Measurements from ENCODE around the gene HOXA6. TPM values are rescaled to one million over a fixed set of nuclear protein-coding genes. Genes with fewer than 3 reads are reported as not detected.

Gene HOXA6
- total and polyA plus RNA-seq, 2 donors (not counting 1 experiment from before 2014, with no cell fraction given) = 1.2 to 3.6 TPM

GRCh38 chr7:27184337-27185012 lies 36.9 kb upstream of the HOXA6 start:
- H3K79me2 ChIP-seq (ENCODE audit: control insufficient read depth, insufficient read depth, low read length) = no peaks in the 10 kb centered on the region
- H3K4me1 ChIP-seq (ENCODE audit: control insufficient read depth, extremely low read depth, insufficient read depth, low read length) = no peaks in the 10 kb centered on the region
- no peaks in the 10 kb centered on the region for H3K36me3 ChIP-seq (ENCODE audit: control insufficient read depth, insufficient read depth, low read length)
- no peak overlapping the region for H3K9ac ChIP-seq (ENCODE audit: insufficient read depth, low read length)
- H3K27ac ChIP-seq (ENCODE audit: insufficient read depth, low read length) = no peak overlapping the region
- peak overlapping the region; percentile 52 for H3K4me2 ChIP-seq (ENCODE audit: extremely low read depth, insufficient read depth, low read length)
- peak in 1 of 2 donors; percentile 15 for DNase-seq (ENCODE audit: low read depth in 2 of 2)
- no peaks in the 10 kb centered on the region for H3K9me3 ChIP-seq (ENCODE audit: control insufficient read depth, insufficient read depth, low read depth, low read length)
- no peak overlapping the region for H2AFZ ChIP-seq (ENCODE audit: low read length)
- TF ChIP-seq EZH2 (IDR thresholded peaks at IDR 0.05; ENCODE audit: low read length, missing control alignments) = peak; percentile 94
- TF ChIP-seq CTCF (conservative IDR thresholded peaks at IDR 0.05 in 1 of 2, IDR thresholded peaks at IDR 0.05 in 1 of 2; ENCODE audit: low read depth in 1 of 2, low read length in 2 of 2) = no peak
- H3K27me3 ChIP-seq (ENCODE audit: control insufficient read depth, insufficient read depth, low read length) = peaks cover 71% of the 10 kb centered on the region
- peak overlapping the region; percentile 17 to 41 (median 18) for H3K4me3 ChIP-seq (replicated peaks in 1 of 4; ENCODE audit: control extremely low read depth in 1 of 4, insufficient read depth in 1 of 4, low read depth in 3 of 4, low read length in 4 of 4)
- no peaks in the 10 kb centered on the region for H4K20me1 ChIP-seq (ENCODE audit: control insufficient read depth, extremely low read depth, insufficient read depth, low read length)

GRCh38 chr7:27183682-27184336 lies 36.2 kb upstream of the HOXA6 start:
- Histone ChIP-seq H3K36me3 (ENCODE audit: control insufficient read depth, insufficient read depth, low read length) (no peaks in the 10 kb centered on the region), H3K4me2 (ENCODE audit: extremely low read depth, insufficient read depth, low read length) (peak overlapping the region; percentile 52), H3K27ac (ENCODE audit: insufficient read depth, low read length) (no peak overlapping the region), H3K27me3 (ENCODE audit: control insufficient read depth, insufficient read depth, low read length) (peaks cover 70% of the 10 kb centered on the region), H3K9me3 (ENCODE audit: control insufficient read depth, insufficient read depth, low read depth, low read length) (no peaks in the 10 kb centered on the region), H3K4me3 (replicated peaks in 1 of 4; ENCODE audit: control extremely low read depth in 1 of 4, insufficient read depth in 1 of 4, low read depth in 3 of 4, low read length in 4 of 4) (peak overlapping the region; percentile 17 to 41 (median 18)), H3K9ac (ENCODE audit: insufficient read depth, low read length) (no peak overlapping the region), H3K4me1 (ENCODE audit: control insufficient read depth, extremely low read depth, insufficient read depth, low read length) (no peaks in the 10 kb centered on the region), H4K20me1 (ENCODE audit: control insufficient read depth, extremely low read depth, insufficient read depth, low read length) (no peaks in the 10 kb centered on the region), H2AFZ (ENCODE audit: low read length) (no peak overlapping the region), H3K79me2 (ENCODE audit: control insufficient read depth, insufficient read depth, low read length) (no peaks in the 10 kb centered on the region)
- TF ChIP-seq EZH2 (IDR thresholded peaks at IDR 0.05; ENCODE audit: low read length, missing control alignments) (peak; percentile 70), CTCF (conservative IDR thresholded peaks at IDR 0.05 in 1 of 2, IDR thresholded peaks at IDR 0.05 in 1 of 2; ENCODE audit: low read depth in 1 of 2, low read length in 2 of 2) (no peak)
- DNase-seq (ENCODE audit: low read depth in 2 of 2) = no peak

GRCh38 chr7:27182861-27183681 lies 35.5 kb upstream of the HOXA6 start:
- H3K79me2 ChIP-seq (ENCODE audit: control insufficient read depth, insufficient read depth, low read length) = no peaks in the 10 kb centered on the region
- H3K9ac ChIP-seq (ENCODE audit: insufficient read depth, low read length) = no peak overlapping the region
- TF ChIP-seq EZH2 (IDR thresholded peaks at IDR 0.05; ENCODE audit: low read length, missing control alignments) (peak; percentile 68), CTCF (conservative IDR thresholded peaks at IDR 0.05 in 1 of 2, IDR thresholded peaks at IDR 0.05 in 1 of 2; ENCODE audit: low read depth in 1 of 2, low read length in 2 of 2) (no peak)
- no peak overlapping the region for H3K4me3 ChIP-seq (replicated peaks in 1 of 4; ENCODE audit: control extremely low read depth in 1 of 4, insufficient read depth in 1 of 4, low read depth in 3 of 4, low read length in 4 of 4)
- H3K4me1 ChIP-seq (ENCODE audit: control insufficient read depth, extremely low read depth, insufficient read depth, low read length) = no peaks in the 10 kb centered on the region
- H3K27me3 ChIP-seq (ENCODE audit: control insufficient read depth, insufficient read depth, low read length) = peaks cover 67% of the 10 kb centered on the region
- no peak overlapping the region for H3K4me2 ChIP-seq (ENCODE audit: extremely low read depth, insufficient read depth, low read length)
- no peaks in the 10 kb centered on the region for H4K20me1 ChIP-seq (ENCODE audit: control insufficient read depth, extremely low read depth, insufficient read depth, low read length)
- H3K9me3 ChIP-seq (ENCODE audit: control insufficient read depth, insufficient read depth, low read depth, low read length) = no peaks in the 10 kb centered on the region
- no peak overlapping the region for H3K27ac ChIP-seq (ENCODE audit: insufficient read depth, low read length)
- no peak overlapping the region for H2AFZ ChIP-seq (ENCODE audit: low read length)
- no peaks in the 10 kb centered on the region for H3K36me3 ChIP-seq (ENCODE audit: control insufficient read depth, insufficient read depth, low read length)
- no peak for DNase-seq (ENCODE audit: low read depth in 2 of 2)
